GM23338 (cell line): ENCODE results near the gene DDX19B. TPM values are rescaled to one million over a fixed set of nuclear protein-coding genes. Genes with fewer than 3 reads are reported as not detected.

Source experiments
- ATAC-seq: fragments of 200-7000 bp; cut with Tn5 transposase; 3 replicates; pipeline ENCODE4 v1.9.1; 2020
- DNase-seq: peaks from one replicate; pipeline ENCODE4 v3.0.0-alpha.2; 2015; ENCODE audit warnings: low spot score
- H2AFZ ChIP-seq: fragments of 200-600 bp; sonication (generic); 2 replicates; pipeline ENCODE4 v1.8.0; 2016; ENCODE audit warnings: antibody characterized with exemption, mild to moderate bottlenecking, moderate library complexity
- H3F3A ChIP-seq: fragments of 200-600 bp; sonication (generic); replicated peaks from 2 replicates; pipeline ENCODE4 v1.8.0; 2017; ENCODE audit warnings: antibody characterized with exemption, mixed run types, low read depth
- H3K27ac ChIP-seq: fragments of 200-600 bp; sonication (generic); 2 replicates; pipeline ENCODE4 v1.6.1; 2016; ENCODE audit warnings: low read depth
- H3K27me3 ChIP-seq: fragments of 200-600 bp; sonication (generic); 2 replicates; pipeline ENCODE4 v1.8.0; 2016; ENCODE audit warnings: mild to moderate bottlenecking, mixed run types, moderate library complexity; ENCODE audit not compliant: insufficient read depth
- H3K36me3 ChIP-seq: fragments of 200-600 bp; sonication (generic); 2 replicates; pipeline ENCODE4 v1.8.0; 2016; ENCODE audit warnings: mild to moderate bottlenecking; ENCODE audit not compliant: insufficient read depth
- H3K4me1 ChIP-seq: fragments of 200-600 bp; sonication (generic); 2 replicates; pipeline ENCODE4 v1.8.0; 2016; ENCODE audit warnings: mild to moderate bottlenecking, moderate library complexity; ENCODE audit not compliant: insufficient read depth
- H3K4me2 ChIP-seq: fragments of 200-600 bp; sonication (generic); 2 replicates; pipeline ENCODE4 v1.7.1; 2017; ENCODE audit warnings: mixed run types
- H3K4me3 ChIP-seq: fragments of 200-600 bp; sonication (generic); 2 replicates; pipeline ENCODE4 v1.6.1; 2016; ENCODE audit warnings: mixed run types
- H3K79me2 ChIP-seq: fragments of 200-600 bp; sonication (generic); replicated peaks from 2 replicates; pipeline ENCODE4 v1.8.0; 2017; ENCODE audit warnings: mild to moderate bottlenecking; ENCODE audit not compliant: insufficient read depth
- H3K9me2 ChIP-seq: fragments of 200-600 bp; sonication (generic); 2 replicates; pipeline ENCODE4 v1.8.0; 2017; ENCODE audit not compliant: insufficient read depth
- H4K20me1 ChIP-seq: fragments of 200-600 bp; sonication (generic); replicated peaks from 2 replicates; pipeline ENCODE4 v1.8.0; 2017; ENCODE audit warnings: mild to moderate bottlenecking; ENCODE audit not compliant: insufficient read depth
- H3K27ac Mint-ChIP-seq: 2 replicates; pipeline ENCODE4 v1.8.0; 2020; ENCODE audit warnings: inconsistent platforms, mild to moderate bottlenecking, moderate library complexity, mixed read lengths
- H3K27me3 Mint-ChIP-seq: 3 replicates; pipeline ENCODE4 v1.8.0; 2022; ENCODE audit warnings: low read depth, mild to moderate bottlenecking, moderate library complexity, mixed read lengths, inconsistent platforms; ENCODE audit not compliant: insufficient read depth, poor library complexity
- H3K36me3 Mint-ChIP-seq: 3 replicates; pipeline ENCODE4 v1.8.0; 2021; ENCODE audit warnings: low read depth, mild to moderate bottlenecking, inconsistent platforms, moderate library complexity, mixed read lengths
- H3K4me1 Mint-ChIP-seq: 3 replicates; pipeline ENCODE4 v1.8.0; 2020; ENCODE audit warnings: mild to moderate bottlenecking, inconsistent platforms, mixed read lengths
- H3K4me3 Mint-ChIP-seq: 3 replicates; pipeline ENCODE4 v1.8.0; 2021; ENCODE audit warnings: moderate library complexity, mild to moderate bottlenecking, inconsistent platforms, mixed read lengths
- H3K9me3 Mint-ChIP-seq: 3 replicates; pipeline ENCODE4 v1.8.0; 2020; ENCODE audit warnings: moderate library complexity, mild to moderate bottlenecking, inconsistent platforms, mixed read lengths
- CREB1 ChIP-seq: fragments of 250-450 bp; sonication (Bioruptor Pico); IDR thresholded peaks from 2 replicates; pipeline ENCODE4 v1.5.0; 2020; ENCODE audit warnings: low read depth, mild to moderate bottlenecking, moderate library complexity
- ETS1 ChIP-seq: IDR thresholded peaks from 2 replicates; pipeline ENCODE4 v1.6.1; 2016; ENCODE audit warnings: antibody characterized with exemption
- EZH2 ChIP-seq: fragments of 200-600 bp; sonication (generic); IDR thresholded peaks from one replicate; pipeline ENCODE4 v1.8.0; 2017; ENCODE audit warnings: antibody characterized with exemption, mild to moderate bottlenecking, low read depth; ENCODE audit not compliant: unreplicated experiment
- EZH2phosphoT487 ChIP-seq: fragments of 200-600 bp; sonication (generic); IDR thresholded peaks from one replicate; pipeline ENCODE4 v1.8.1; 2018; ENCODE audit warnings: antibody characterized with exemption; ENCODE audit not compliant: unreplicated experiment
- JUNB ChIP-seq: IDR thresholded peaks from one replicate; pipeline ENCODE4 v1.6.1; 2016; ENCODE audit warnings: antibody characterized with exemption; ENCODE audit not compliant: unreplicated experiment
- POLR2AphosphoS5 ChIP-seq: IDR thresholded peaks from 2 replicates; pipeline ENCODE4 v1.6.1; 2016; ENCODE audit warnings: antibody characterized with exemption, low read depth
- REST ChIP-seq: IDR thresholded peaks from one replicate; pipeline ENCODE4 v1.6.1; 2018; ENCODE audit warnings: antibody characterized with exemption; ENCODE audit not compliant: unreplicated experiment
- STAT1 ChIP-seq: IDR thresholded peaks from one replicate; pipeline ENCODE4 v1.6.1; 2016; ENCODE audit warnings: antibody characterized with exemption; ENCODE audit not compliant: unreplicated experiment
- ZNF114 ChIP-seq: fragments of 250-450 bp; sonication (Bioruptor Pico); IDR thresholded peaks from 2 replicates; pipeline ENCODE4 v1.5.0; 2020; ENCODE audit warnings: mild to moderate bottlenecking, moderate library complexity
- ZNF331 ChIP-seq: fragments of 250-450 bp; sonication (Bioruptor Pico); IDR thresholded peaks from 2 replicates; pipeline ENCODE4 v1.5.0; 2020; ENCODE audit warnings: low read depth, mild to moderate bottlenecking, moderate library complexity
- ZNF462 ChIP-seq: fragments of 250-450 bp; sonication (Bioruptor Pico); IDR thresholded peaks from 2 replicates; pipeline ENCODE4 v1.5.0; 2020; ENCODE audit warnings: mild to moderate bottlenecking, moderate library complexity
- polyA plus RNA-seq: library from polyadenylated mRNA; unstranded; fragments of >200 nt; fragmentation: Nextera tagmentation; extraction: Ambion mirVana; gene quantifications from 2 replicates; pipeline ENCODE4 v1.2.1, GENCODE V29; 2016
- total RNA-seq: library from RNA; depleted of rRNA; stranded (reverse); fragments of >200 nt; shearing (Covaris generic); gene quantifications from 2 replicates; pipeline ENCODE4 v1.2.3, GENCODE V29; 2014

Gene DDX19B
- total and polyA plus RNA-seq, 2 experiments from 2014 or later, result 42.2 to 45.8 TPM

GRCh38 chr16:70254180-70254964, 44.6 kb upstream of the DDX19B start:
- H3K4me2 ChIP-seq, result no peak overlapping the region
- Mint-ChIP-seq H3K27ac (peak overlapping the region; percentile 72; the same call in 1 of the 2 replicates), H3K4me1 (peaks cover 16% of the 10 kb centered on the region), H3K4me3 (no peak overlapping the region), H3K36me3 (peaks cover 81% of the 10 kb centered on the region), H3K9me3 (peaks cover 2% of the 10 kb centered on the region; the same call in 1 of the 3 replicates), H3K27me3 (peaks cover 16% of the 10 kb centered on the region)
- ATAC-seq (no peak), DNase-seq (peak; percentile 13)
- peaks cover 42% of the 10 kb centered on the region for H4K20me1 ChIP-seq
- H3K27me3 ChIP-seq, result no peaks in the 10 kb centered on the region
- H3K79me2 ChIP-seq, result peaks cover 13% of the 10 kb centered on the region
- peak overlapping the region; percentile 81 for H3K27ac ChIP-seq
- no peak overlapping the region for H2AFZ ChIP-seq
- peaks cover 72% of the 10 kb centered on the region for H3F3A ChIP-seq
- H3K4me3 ChIP-seq, result no peak overlapping the region
- peaks cover 7% of the 10 kb centered on the region; the same call in 1 of the 2 replicates for H3K4me1 ChIP-seq
- peaks cover 67% of the 10 kb centered on the region for H3K36me3 ChIP-seq
- no peak for TF ChIP-seq JUNB
- TF ChIP-seq ZNF462 (CRISPR knock-in tag), result no peak
- no peak for TF ChIP-seq STAT1
- no peak for TF ChIP-seq EZH2phosphoT487
- peak; percentile 40; the same call in 1 of the 2 replicates for TF ChIP-seq POLR2AphosphoS5
- no peaks in the 10 kb centered on the region for H3K9me2 ChIP-seq

GRCh38 chr16:70254965-70255286, 44.1 kb upstream of the DDX19B start:
- H3K4me1 ChIP-seq, result peaks cover 2% of the 10 kb centered on the region; the same call in 1 of the 2 replicates
- H3F3A ChIP-seq, result peaks cover 74% of the 10 kb centered on the region
- H3K4me1 Mint-ChIP-seq, result peaks cover 14% of the 10 kb centered on the region
- H3K9me2 ChIP-seq, result no peaks in the 10 kb centered on the region
- TF ChIP-seq STAT1, result no peak
- no peak for TF ChIP-seq ZNF331 (CRISPR knock-in tag)
- no peak for TF ChIP-seq REST
- TF ChIP-seq ZNF114 (CRISPR knock-in tag), result no peak
- TF ChIP-seq ETS1, result no peak
- TF ChIP-seq EZH2, result no peak
- no peak for TF ChIP-seq CREB1 (CRISPR knock-in tag)
- H3K27ac Mint-ChIP-seq, result no peak overlapping the region
- H3K27me3 ChIP-seq, result no peaks in the 10 kb centered on the region
- H3K36me3 Mint-ChIP-seq, result peaks cover 83% of the 10 kb centered on the region
- H3K4me3 ChIP-seq, result no peak overlapping the region
- H3K9me3 Mint-ChIP-seq, result no peaks in the 10 kb centered on the region
- peaks cover 73% of the 10 kb centered on the region for H3K36me3 ChIP-seq
- no peak overlapping the region for H3K4me3 Mint-ChIP-seq
- H3K4me2 ChIP-seq, result no peak overlapping the region
- H2AFZ ChIP-seq, result no peak overlapping the region
- ATAC-seq (no peak), DNase-seq (no peak)
- H3K79me2 ChIP-seq, result peaks cover 7% of the 10 kb centered on the region
- no peak overlapping the region for H3K27ac ChIP-seq
- peaks cover 17% of the 10 kb centered on the region for H3K27me3 Mint-ChIP-seq
- peaks cover 42% of the 10 kb centered on the region for H4K20me1 ChIP-seq
